GM12864 (cell line): ENCODE results near the gene HCFC1R1.

Source experiments
- DNase-seq: peaks from one replicate; pipeline ENCODE4 v3.0.0-alpha.2; 2011; ENCODE audit warnings: low read depth
- H3K4me3 ChIP-seq: 2 replicates; pipeline ENCODE4 v1.5.1; 2011; ENCODE audit warnings: mild to moderate bottlenecking, low read depth, low read length, control low read depth
- CTCF ChIP-seq: IDR thresholded peaks from 2 replicates; pipeline ENCODE4 v1.5.1; 2011; ENCODE audit warnings: low read depth, mild to moderate bottlenecking, moderate library complexity, low read length, control low read depth, inconsistent platforms; ENCODE audit errors: missing control alignments

Gene HCFC1R1

DNA sequence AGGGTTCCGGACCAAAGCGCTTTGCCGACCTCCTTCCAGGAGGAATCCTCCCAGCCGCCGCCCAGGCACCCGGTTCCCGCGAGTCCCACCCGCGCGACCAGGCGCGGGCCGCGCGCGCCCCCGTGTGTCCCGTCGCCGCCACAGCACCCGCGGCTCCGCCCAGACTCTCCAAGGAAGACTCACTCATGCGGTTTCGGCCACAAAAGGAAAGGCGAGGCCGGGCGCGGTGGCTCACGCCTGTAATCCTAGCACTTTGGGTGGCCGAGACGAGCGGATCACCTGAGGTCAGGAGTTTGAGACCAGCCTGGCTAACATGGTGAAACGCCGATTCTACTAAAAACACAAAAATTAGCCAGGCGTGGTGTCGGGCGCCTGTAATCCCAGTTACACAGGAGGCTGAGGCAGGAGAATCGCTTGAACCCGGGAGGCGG lies 40.0 kb downstream of the HCFC1R1 start:
- peak overlapping the region; percentile 38 for H3K4me3 ChIP-seq
- DNase-seq: no peak

DNA sequence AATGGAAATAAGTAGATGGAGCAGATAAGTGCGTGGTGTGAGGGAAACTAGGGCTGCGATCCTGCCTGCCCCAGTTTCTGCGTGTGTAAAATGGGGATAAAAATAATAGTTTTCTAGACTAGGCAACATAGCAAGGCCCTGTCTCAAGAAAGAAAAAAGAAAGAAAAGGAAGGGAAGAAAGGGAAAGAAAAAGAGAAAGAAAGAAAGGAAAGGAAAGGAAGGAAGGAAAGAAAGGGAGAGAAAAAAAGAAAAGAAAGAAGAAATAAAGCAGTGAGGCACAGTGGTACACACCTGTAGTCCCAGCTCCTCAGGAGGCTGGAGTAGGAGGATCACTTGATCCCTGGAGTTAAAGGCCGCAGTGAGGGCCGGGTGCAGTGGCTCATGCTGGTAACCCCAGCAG lies 41.3 kb downstream of the HCFC1R1 start:
- no peak for TF ChIP-seq CTCF
- H3K4me3 ChIP-seq: no peak overlapping the region
- no peak for DNase-seq

More for the DNA sequence above, 40.0 kb downstream of the HCFC1R1 start:
- peak; percentile 83 for TF ChIP-seq CTCF

DNA sequence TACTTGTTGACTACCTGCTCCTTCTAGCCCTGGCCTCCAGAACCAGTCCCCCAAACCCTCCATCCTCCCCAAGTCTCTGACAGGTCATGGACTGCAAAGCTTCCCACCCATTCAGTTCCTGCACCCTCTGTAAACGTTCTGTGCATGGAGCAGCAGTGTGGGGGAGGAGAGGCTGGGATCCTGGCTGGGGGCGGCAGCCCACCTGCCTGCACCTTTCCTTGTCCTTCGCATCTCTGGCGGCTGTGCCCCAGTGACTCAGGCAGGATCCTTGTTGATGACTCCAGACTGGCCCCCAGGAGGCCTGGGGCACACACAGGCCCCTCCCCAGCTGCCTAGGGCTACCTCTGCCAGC lies 41.9 kb downstream of the HCFC1R1 start:
- no peak for DNase-seq
- no peak for TF ChIP-seq CTCF
- no peak overlapping the region for H3K4me3 ChIP-seq

- TF ChIP-seq CTCF: no peak
- no peak for DNase-seq
- peak overlapping the region; percentile 87; the same call in 1 of the 2 replicates for H3K4me3 ChIP-seq
These were observed 42.4 kb downstream of the HCFC1R1 start for GRCh38 chr16:2981177-2981898.

GRCh38 chr16:2980227-2981176 lies 43.2 kb downstream of the HCFC1R1 start, which contains the start of gene PKMYT1:
Gene PKMYT1 (minus strand): TSS chr16:2980446. CDS start chr16:2979657, 789 bp downstream.
- TF ChIP-seq CTCF: no peak
- DNase-seq: peak; percentile 53
- peak within 1 kb of the TSS; percentile 87 for H3K4me3 ChIP-seq

- peak overlapping the region; percentile 87 for H3K4me3 ChIP-seq
- TF ChIP-seq CTCF: no peak
- no peak for DNase-seq
These were observed 44.0 kb downstream of the HCFC1R1 start for GRCh38 chr16:2979669-2980226.
